Activated T-helper 1 cell treated with anti-CD3 and anti-CD28 coated beads, Interleukin-12 subunit alpha, Interleukin-12 subunit beta, Interleukin-2, Interleukin-4 antibody, amounts not matched to agents 30 ng/mL and 10 ng/mL and 1 ng/mL, durations not matched to agents 14 hours and 24 hours and 36 hours (primary cell): ENCODE results near the gene ZNF684. TPM values are rescaled to one million over a fixed set of nuclear protein-coding genes. Genes with fewer than 3 reads are reported as not detected.
"Not testable (repeated sequence)": the region's sequence is repeated elsewhere in the genome, so short reads cannot be mapped to it uniquely, and the experiment has no call there.

Experiments
- DNase-seq: peaks from one replicate; pipeline ENCODE4 v3.0.0; 2021; ENCODE audit warnings: low spot score
- H3K27ac Mint-ChIP-seq: one replicate; pipeline ENCODE4 v1.8.0; 2021; ENCODE audit warnings: mild to moderate bottlenecking, mixed read lengths
- H3K27me3 Mint-ChIP-seq: one replicate; pipeline ENCODE4 v1.8.0; 2022; ENCODE audit warnings: mild to moderate bottlenecking, moderate library complexity, mixed read lengths; ENCODE audit not compliant: insufficient read depth
- H3K36me3 Mint-ChIP-seq: one replicate; pipeline ENCODE4 v1.8.0; 2021; ENCODE audit warnings: low read depth, mixed read lengths
- H3K4me1 Mint-ChIP-seq: one replicate; pipeline ENCODE4 v1.8.0; 2021; ENCODE audit warnings: low read depth, mixed read lengths
- H3K4me3 Mint-ChIP-seq: one replicate; pipeline ENCODE4 v1.8.0; 2021; ENCODE audit warnings: mild to moderate bottlenecking, moderate library complexity, mixed read lengths
- H3K9me3 Mint-ChIP-seq: one replicate; pipeline ENCODE4 v1.8.0; 2021; ENCODE audit warnings: mixed read lengths
- intact Hi-C: fragments of 100-400 bp; cut with micrococcal nuclease; formaldehyde crosslinking; loops from one replicate; pipeline ENCODE4 v1.15.1; 2024
- total RNA-seq: library from RNA; stranded (reverse); gene quantifications from 2 replicates; pipeline ENCODE4 v1.2.3, GENCODE V29; 2022

ZNF684 gene
- total RNA-seq, 1 donor from 2014 or later: 4.9 TPM

DNA sequence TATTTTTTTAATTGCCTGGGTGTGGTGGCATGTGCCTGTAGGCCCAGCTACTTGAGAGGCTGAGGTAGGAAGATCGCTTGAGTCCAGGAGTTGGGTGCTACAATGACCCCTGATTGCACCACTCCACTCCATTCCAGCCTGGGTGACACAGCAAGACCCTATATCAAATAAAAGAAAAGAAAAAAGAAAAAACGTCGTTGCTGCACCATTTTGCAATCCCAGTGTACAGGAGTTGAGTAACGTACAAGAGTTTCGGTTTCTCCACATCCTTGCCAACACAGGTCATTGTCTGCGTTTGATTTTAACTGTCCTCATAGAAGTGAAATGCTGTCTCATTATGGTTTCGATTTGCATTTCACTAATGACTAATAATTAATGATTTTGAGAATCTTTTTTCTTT is 7.9 kb downstream of the ZNF684 start:
- Mint-ChIP-seq H3K9me3 (peaks cover 6% of the 10 kb centered on the region), H3K4me1 (no peaks in the 10 kb centered on the region), H3K27ac (no peak overlapping the region), H3K4me3 (no peak overlapping the region), H3K27me3 (no peaks in the 10 kb centered on the region), H3K36me3 (peaks cover 45% of the 10 kb centered on the region)
- intact Hi-C loops: loop anchor here (10.0 kb wide), 1 partner anchor 325 kb away; the partner anchor contains the start of gene CITED4
- DNase-seq: no peak

DNA sequence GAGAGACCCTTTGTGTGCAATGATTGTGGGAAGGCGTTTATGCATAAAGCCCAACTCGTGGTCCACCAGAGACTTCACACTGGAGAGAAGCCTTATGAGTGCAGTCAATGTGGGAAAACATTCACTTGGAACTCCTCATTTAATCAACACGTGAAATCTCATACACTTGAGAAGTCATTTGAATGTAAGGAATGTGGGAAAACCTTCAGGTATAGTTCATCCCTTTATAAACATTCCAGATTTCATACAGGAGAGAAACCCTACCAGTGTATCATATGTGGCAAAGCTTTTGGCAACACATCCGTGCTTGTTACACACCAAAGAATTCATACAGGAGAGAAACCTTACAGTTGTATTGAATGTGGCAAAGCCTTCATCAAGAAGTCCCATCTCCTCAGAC is 15.5 kb downstream of the ZNF684 start:
- intact Hi-C loops: no loop called here
- Mint-ChIP-seq H3K36me3 (peaks cover 46% of the 10 kb centered on the region), H3K27me3 (no peaks in the 10 kb centered on the region), H3K9me3 (peaks cover 44% of the 10 kb centered on the region), H3K27ac (no peak overlapping the region), H3K4me1 (no peaks in the 10 kb centered on the region), H3K4me3 (no peak overlapping the region)
- DNase-seq: no peak

DNA sequence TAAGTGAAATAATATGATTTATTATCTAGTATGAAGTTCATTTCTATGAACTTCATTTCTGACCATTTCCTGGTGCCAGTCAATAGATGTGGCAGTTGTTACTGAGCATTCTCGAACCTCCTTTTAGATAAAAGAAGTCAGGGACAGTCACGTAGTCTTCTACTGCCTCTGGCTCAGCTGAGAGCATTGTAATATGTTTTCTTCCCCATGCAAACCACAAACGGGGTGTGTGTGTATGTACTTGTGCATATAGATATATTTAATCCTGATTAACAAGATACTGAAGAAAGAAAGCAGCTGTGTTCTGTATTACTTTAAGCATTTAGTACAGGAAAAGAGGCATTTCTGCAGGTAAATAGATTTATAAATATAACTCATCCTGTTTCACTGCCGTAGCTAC is 21.6 kb downstream of the ZNF684 start:
- Mint-ChIP-seq H3K9me3 (peaks cover 8% of the 10 kb centered on the region), H3K27me3 (no peaks in the 10 kb centered on the region)
- intact Hi-C loops: no loop called here

DNA sequence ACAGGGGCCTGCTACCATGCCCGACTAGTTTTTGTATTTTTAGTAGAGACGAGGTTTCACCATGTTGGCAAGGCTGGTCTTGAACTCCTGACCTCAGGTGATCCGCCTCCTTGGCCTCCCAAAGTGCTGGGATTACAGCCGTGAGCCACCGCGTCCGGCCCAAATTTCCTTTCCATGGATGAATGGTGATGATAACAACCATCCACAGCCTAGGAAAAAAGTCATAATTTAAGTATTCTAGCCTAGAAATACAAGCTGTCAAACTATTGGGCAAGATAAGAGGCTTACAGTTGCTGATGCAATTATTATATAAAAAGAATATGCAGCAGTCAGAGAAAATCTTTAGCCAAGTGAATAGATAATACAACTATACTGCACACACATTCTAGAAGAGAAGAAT is 23.4 kb downstream of the ZNF684 start:
- peaks cover 11% of the 10 kb centered on the region for H3K9me3 Mint-ChIP-seq
- H3K4me1 Mint-ChIP-seq, H3K4me3 Mint-ChIP-seq, H3K27ac Mint-ChIP-seq, H3K36me3 Mint-ChIP-seq, DNase-seq, H3K27me3 Mint-ChIP-seq, intact Hi-C loops: not testable (repeated sequence)

More for the DNA sequence above, 21.6 kb downstream of the ZNF684 start:
- H3K36me3 Mint-ChIP-seq: no peaks in the 10 kb centered on the region
- H3K4me3 Mint-ChIP-seq: no peak overlapping the region
- no peak overlapping the region for H3K27ac Mint-ChIP-seq
- H3K4me1 Mint-ChIP-seq: no peaks in the 10 kb centered on the region
- no peak for DNase-seq

DNA sequence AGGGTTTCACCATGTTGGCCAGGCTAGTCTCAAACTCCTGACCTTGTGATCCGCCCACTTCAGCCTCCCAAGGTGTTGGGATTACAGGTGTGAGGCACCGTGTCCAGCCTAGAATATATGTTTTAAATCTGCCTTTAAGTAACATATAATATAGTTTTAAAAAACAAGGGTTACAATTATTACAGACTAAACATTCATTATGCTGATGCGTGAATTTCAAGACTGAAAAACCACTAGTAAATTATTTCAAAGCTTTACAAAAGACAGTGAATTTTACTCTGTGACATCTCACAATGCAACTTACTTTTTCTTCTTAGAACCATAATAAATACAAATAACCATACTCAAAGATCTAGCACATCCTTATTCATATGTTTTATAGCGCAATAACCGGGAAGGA is 24.7 kb downstream of the ZNF684 start:
- intact Hi-C loops: no loop called here
- Mint-ChIP-seq H3K27me3 (no peaks in the 10 kb centered on the region), H3K4me1 (no peaks in the 10 kb centered on the region), H3K4me3 (no peak overlapping the region), H3K36me3 (no peaks in the 10 kb centered on the region), H3K9me3 (peaks cover 11% of the 10 kb centered on the region), H3K27ac (no peak overlapping the region)
- no peak for DNase-seq

DNA sequence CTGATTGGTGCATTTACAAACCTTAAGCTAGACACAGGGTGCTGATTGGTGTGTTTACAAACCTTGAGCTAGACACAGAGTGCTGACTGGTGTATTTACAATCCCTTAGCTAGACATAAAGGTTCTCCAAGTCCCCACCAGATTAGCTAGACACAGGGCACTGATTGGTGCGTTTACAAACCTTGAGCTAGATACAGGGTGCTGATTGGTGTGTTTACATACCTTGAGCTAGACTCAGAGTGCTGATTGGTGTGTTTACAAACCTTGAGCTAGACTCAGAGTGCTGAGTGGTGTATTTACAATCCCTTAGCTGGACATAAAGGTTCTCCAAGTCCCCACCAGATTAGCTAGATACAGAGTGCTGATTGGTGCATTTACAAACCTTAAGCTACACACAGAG is 26.8 kb downstream of the ZNF684 start:
- H3K27ac Mint-ChIP-seq, H3K36me3 Mint-ChIP-seq, intact Hi-C loops, H3K4me3 Mint-ChIP-seq, H3K4me1 Mint-ChIP-seq, H3K27me3 Mint-ChIP-seq, DNase-seq: not testable (repeated sequence)
- H3K9me3 Mint-ChIP-seq: peaks cover 20% of the 10 kb centered on the region

DNA sequence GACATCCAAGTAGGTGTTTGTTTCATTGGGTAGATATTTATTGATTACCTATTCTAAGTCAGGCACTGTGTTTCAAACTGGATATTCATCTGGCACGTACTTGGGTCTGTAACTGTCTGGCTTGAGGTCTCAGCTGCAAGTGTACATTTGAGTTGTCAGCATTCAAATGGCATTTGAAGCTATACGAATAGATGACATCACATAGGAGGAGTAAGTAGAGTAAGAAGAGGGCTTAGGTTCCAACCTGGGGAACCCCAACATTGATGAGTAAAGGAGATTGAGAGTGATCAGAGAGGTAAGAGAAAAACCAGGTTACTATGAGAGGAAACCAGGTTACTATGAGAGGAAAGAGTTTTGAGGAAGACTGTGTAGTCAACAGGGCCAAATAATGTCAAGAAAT is 30.7 kb downstream of the ZNF684 start:
- no peak for DNase-seq
- no peak overlapping the region for H3K27ac Mint-ChIP-seq
- H3K4me3 Mint-ChIP-seq: no peak overlapping the region

DNA sequence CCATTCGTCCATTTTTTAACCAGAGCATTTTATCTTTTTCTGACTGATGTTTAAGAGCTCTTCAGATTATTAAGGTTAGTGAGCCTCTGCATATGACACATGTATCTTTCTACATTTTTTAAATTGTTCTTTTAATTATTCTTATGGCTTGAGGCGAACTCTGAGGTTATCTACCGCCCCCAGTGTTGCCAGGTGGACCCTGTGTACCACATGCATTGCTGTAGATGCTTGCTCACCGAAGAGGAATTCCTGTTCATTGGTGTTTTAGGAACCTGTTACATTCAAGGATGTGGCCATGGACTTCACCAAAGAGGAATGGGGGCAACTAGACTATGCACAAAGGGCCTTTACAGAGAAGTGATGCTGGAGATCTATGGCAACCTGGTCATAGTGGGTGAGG is 31.8 kb downstream of the ZNF684 start:
- peaks cover 29% of the 10 kb centered on the region for H3K9me3 Mint-ChIP-seq
- H3K27ac Mint-ChIP-seq: no peak overlapping the region
- no peaks in the 10 kb centered on the region for H3K36me3 Mint-ChIP-seq
- H3K4me1 Mint-ChIP-seq: peaks cover 5% of the 10 kb centered on the region
- H3K27me3 Mint-ChIP-seq: no peaks in the 10 kb centered on the region
- intact Hi-C loops: no loop called here
- DNase-seq: no peak
- no peak overlapping the region for H3K4me3 Mint-ChIP-seq

More for the DNA sequence above, 30.7 kb downstream of the ZNF684 start:
- Mint-ChIP-seq H3K27me3 (no peaks in the 10 kb centered on the region), H3K4me1 (peaks cover 5% of the 10 kb centered on the region), H3K36me3 (no peaks in the 10 kb centered on the region), H3K9me3 (peaks cover 29% of the 10 kb centered on the region)
- intact Hi-C loops: no loop called here

DNA sequence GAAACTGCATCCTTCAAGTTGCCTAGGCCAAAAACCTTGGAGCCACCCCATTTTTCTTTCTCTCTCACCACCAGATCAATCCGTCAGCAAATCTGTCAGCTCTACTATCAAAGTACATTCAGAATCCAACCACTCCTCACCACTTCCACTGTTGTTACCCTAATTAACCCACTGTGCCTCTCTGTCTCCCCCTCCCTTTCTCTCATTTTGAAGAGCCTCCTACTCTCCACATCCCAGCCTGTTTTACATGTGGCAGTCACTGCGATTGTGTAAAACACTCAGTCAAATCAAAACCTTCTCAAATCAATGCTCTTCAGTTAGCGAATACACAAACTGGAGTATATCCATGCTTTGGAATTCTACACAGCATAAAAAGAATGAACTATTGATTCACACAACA is 33.1 kb downstream of the ZNF684 start:
- Mint-ChIP-seq H3K4me3 (no peak overlapping the region), H3K4me1 (peaks cover 5% of the 10 kb centered on the region), H3K9me3 (peaks cover 29% of the 10 kb centered on the region), H3K27me3 (no peaks in the 10 kb centered on the region), H3K36me3 (no peaks in the 10 kb centered on the region), H3K27ac (no peak overlapping the region)
- no peak for DNase-seq
- intact Hi-C loops: no loop called here

DNA sequence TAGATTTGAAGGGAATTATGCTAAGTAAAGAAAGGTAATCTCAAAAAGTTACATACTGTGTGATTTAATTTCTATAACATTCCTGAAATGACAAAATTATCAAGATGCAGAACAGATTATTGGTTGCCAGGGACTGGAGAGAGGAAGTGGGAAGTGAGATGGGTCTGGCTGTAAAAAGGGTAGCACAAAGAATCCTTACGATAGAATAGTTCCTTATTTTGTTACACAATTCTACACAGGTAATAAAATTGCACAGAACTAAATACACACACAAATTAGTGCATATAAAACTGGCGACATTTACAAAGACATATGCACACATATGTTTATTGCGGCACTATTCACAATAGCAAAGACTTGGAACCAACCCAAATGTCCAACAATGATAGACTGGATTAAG is 33.5 kb downstream of the ZNF684 start:
- H3K4me1 Mint-ChIP-seq: peaks cover 5% of the 10 kb centered on the region
- no peak for DNase-seq
- no peak overlapping the region for H3K27ac Mint-ChIP-seq
- H3K9me3 Mint-ChIP-seq: peaks cover 25% of the 10 kb centered on the region
- H3K27me3 Mint-ChIP-seq: no peaks in the 10 kb centered on the region
- intact Hi-C loops: no loop called here
- H3K36me3 Mint-ChIP-seq: no peaks in the 10 kb centered on the region
- H3K4me3 Mint-ChIP-seq: no peak overlapping the region

DNA sequence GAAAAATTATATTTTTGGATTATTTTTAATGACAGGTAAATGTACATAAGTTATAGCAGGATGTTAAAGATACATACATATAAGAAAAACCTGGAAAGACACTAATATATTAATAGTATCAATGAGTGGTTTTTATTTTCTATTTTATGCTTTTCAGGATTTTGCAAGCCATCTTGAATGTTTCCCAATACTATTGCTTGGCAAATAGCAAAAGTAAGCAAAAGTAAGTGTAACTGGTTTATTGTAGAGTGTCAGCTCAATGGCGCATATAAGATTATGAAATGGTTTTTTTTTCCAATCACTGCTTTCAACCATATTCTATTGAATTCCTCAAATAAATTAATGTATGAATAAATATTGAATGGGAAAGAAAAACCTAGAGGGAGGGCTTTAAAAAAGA is 36.4 kb downstream of the ZNF684 start:
- peaks cover 5% of the 10 kb centered on the region for H3K4me1 Mint-ChIP-seq
- H3K36me3 Mint-ChIP-seq: no peaks in the 10 kb centered on the region
- H3K27ac Mint-ChIP-seq: no peak overlapping the region
- intact Hi-C loops: no loop called here
- H3K27me3 Mint-ChIP-seq: peaks cover 3% of the 10 kb centered on the region
- peaks cover 17% of the 10 kb centered on the region for H3K9me3 Mint-ChIP-seq
- no peak for DNase-seq
- H3K4me3 Mint-ChIP-seq: no peak overlapping the region

DNA sequence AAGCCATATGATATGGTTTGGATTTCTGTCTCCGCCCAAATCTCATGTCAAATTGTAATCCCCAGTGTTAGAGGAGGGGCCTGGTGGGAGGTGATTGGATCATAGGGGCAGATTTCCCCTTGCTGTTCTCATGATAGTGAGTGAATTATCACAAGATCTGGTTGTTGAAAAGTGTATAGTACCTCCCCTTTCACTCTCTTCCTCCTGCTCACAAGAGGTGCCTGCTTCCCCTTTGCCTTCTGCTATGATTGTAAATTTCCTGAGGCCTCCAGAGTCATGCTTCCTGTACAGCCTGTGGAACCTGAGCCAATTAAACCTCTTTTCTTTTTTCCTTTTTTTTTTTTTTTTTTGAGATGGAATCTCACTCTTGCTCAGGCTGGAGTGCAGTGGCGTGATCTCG is 43.4 kb downstream of the ZNF684 start:
- H3K27me3 Mint-ChIP-seq: peaks cover 14% of the 10 kb centered on the region
- intact Hi-C loops: not testable (repeated sequence)

DNA sequence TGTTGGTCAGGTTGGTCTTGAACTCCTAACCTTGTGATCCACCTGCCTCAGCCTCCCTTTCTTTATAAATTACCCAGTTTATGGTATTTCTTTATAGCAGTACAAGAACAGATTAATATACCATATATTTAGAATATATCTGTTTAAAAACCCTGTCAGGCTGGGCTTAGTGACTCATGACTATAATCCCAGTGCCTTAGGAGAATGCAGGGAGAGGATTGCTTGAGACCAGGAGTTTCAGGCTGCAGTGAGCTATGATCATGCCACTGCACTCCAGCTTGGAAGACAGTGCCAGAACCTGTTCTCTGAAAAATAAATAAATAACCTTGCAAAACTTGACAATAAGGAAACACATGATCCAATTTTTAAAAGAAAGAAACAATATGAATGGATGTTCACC is 43.9 kb downstream of the ZNF684 start:
- DNase-seq: no peak
- H3K4me1 Mint-ChIP-seq: no peaks in the 10 kb centered on the region
- no peak overlapping the region for H3K4me3 Mint-ChIP-seq
- H3K27me3 Mint-ChIP-seq: peaks cover 15% of the 10 kb centered on the region
- H3K27ac Mint-ChIP-seq: no peak overlapping the region
- intact Hi-C loops: no loop called here
- peaks cover 5% of the 10 kb centered on the region for H3K9me3 Mint-ChIP-seq
- H3K36me3 Mint-ChIP-seq: no peaks in the 10 kb centered on the region

More for the DNA sequence above, 43.4 kb downstream of the ZNF684 start:
- not testable (repeated sequence) for DNase-seq, H3K27ac Mint-ChIP-seq, H3K4me3 Mint-ChIP-seq, H3K9me3 Mint-ChIP-seq, H3K4me1 Mint-ChIP-seq, H3K36me3 Mint-ChIP-seq

DNA sequence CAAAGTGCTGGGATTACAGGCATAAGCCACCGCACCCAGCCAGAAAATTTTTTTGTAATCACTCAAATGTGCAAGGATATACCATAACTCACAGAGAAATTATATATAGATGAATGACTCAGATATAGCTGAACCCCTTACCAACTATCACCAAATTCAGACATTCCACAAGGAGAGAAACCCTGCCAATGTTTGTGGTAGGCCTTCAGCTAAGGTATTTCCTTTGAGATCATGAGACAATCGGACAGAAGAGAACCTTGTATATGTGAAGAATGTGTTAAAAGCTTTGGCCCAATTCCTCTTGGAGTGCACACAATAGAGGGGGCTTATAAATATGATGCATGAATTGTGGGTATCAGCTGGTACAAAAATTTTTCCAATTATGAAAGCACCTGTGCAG is 50.7 kb downstream of the ZNF684 start:
- no peak for DNase-seq
- Mint-ChIP-seq H3K27me3 (peaks cover 18% of the 10 kb centered on the region), H3K27ac (no peak overlapping the region), H3K36me3 (no peaks in the 10 kb centered on the region), H3K4me3 (no peak overlapping the region), H3K9me3 (no peaks in the 10 kb centered on the region), H3K4me1 (no peaks in the 10 kb centered on the region)
- intact Hi-C loops: no loop called here
